OCI-LY7 (cell line): ENCODE results near the gene AFG1L.

Source experiments
- CTCF ChIP-seq: fragments of 200-600 bp; sonication (generic); conservative IDR thresholded peaks from 2 replicates; pipeline ENCODE4 v1.5.1; 2014; ENCODE audit warnings: mild to moderate bottlenecking, antibody characterized with exemption, low read length, moderate library complexity, mixed read lengths
- EZH2phosphoT487 ChIP-seq: fragments of 200-600 bp; sonication (generic); IDR thresholded peaks from 2 replicates; pipeline ENCODE4 v1.6.1; 2018; ENCODE audit warnings: low read depth, borderline replicate concordance, mild to moderate bottlenecking, mixed run types, antibody characterized with exemption, low read length, moderate library complexity, mixed read lengths

GRCh38 chr6:108365478-108365877 lies 70.6 kb downstream of the AFG1L start:
- no peak for TF ChIP-seq CTCF
- TF ChIP-seq EZH2phosphoT487: no peak
